ENCODE results near the gene PARD6B. TPM values are rescaled to one million over a fixed set of nuclear protein-coding genes. Genes with fewer than 3 reads are reported as not detected.
A peak's percentile ranks its signal among the peaks of the same experiment; 100 is the strongest.

Gene PARD6B
- total and polyA plus RNA-seq, 2 of the 4 experiments (the other 2 are of a cell fraction): 0.17 to 0.90 TPM

DNA sequence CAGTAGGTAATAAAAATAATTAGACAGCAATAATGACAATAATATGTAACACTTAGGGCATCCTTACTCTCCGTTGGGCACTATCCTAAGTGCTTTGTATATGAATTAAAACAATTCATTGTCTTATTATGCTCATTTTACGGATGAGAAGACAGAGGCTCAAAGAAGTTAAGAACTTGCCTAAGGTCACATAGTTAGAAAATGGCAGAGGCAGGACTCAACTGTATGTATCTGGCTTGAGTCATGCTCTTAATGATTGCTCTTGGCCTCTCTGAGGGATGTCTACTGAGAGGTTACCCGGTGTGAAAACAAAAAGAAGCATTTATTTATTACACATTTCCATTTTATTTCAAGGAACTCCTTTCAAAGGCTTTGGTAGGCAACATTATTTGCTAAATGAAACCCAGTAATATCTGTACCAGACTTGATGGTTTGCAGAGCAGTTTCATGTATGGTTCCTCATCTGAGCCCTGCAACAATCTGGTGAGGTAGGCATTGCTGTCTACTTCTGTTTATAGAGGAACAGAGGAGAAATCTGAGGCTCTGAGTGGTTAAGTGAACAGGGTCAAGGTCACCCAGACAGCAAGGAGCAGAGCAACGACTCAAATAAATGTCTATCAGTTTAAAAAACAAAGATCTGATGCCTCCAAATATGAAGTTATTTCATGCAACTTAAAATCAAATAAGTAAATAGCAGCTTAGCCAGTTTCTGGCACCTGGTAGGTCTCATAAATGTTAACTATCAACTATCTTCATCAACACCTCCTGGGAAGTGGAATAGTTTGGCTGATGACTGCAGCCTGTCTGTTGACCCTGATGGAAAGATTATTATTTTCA is 4.2 kb upstream of the PARD6B start:
- TF ChIP-seq RFX5 (IDR thresholded peaks at IDR 0.05; ENCODE audit: low read depth, low read length) (no peak), CHD1 (IDR thresholded peaks at IDR 0.05; ENCODE audit: low read depth, low read length) (no peak), FOS (IDR thresholded peaks at IDR 0.05; ENCODE audit: low read depth, low read length) (no peak), SMC3 (IDR thresholded peaks at IDR 0.05; ENCODE audit: low read depth, low read length) (no peak), CTCF (conservative IDR thresholded peaks at IDR 0.05; ENCODE audit: low read depth, low read length) (no peak), MAZ (IDR thresholded peaks at IDR 0.05; ENCODE audit: borderline replicate concordance, low read depth, low read length) (no peak)
- TF ChIP-seq, protein P1, sequence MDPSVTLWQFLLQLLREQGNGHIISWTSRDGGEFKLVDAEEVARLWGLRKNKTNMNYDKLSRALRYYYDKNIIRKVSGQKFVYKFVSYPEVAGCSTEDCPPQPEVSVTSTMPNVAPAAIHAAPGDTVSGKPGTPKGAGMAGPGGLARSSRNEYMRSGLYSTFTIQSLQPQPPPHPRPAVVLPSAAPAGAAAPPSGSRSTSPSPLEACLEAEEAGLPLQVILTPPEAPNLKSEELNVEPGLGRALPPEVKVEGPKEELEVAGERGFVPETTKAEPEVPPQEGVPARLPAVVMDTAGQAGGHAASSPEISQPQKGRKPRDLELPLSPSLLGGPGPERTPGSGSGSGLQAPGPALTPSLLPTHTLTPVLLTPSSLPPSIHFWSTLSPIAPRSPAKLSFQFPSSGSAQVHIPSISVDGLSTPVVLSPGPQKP (IDR thresholded peaks at IDR 0.05; ENCODE audit: borderline replicate concordance, low read depth, low read length): no peak
- H2BK20ac ChIP-seq (ENCODE audit: low read depth, low read length): peak overlapping the region; percentile 44; the same call in 1 of the 2 replicates
- H4K20me1 ChIP-seq (ENCODE audit: insufficient read depth, low read length): no peaks in the 10 kb centered on the region
- in situ Hi-C loops (cut with MboI; ENCODE audit: low sequenced_read_pairs): no loop called here
- WGBS, 2 experiments (ENCODE audit: extremely low coverage in 2 of 2, insufficient read length in 1 of 2): no CpG with 5 or more reads among the region's 4 CpGs
- no peak overlapping the region for H3K4me2 ChIP-seq (ENCODE audit: low read depth, low read length)
- no peak overlapping the region for H2AK5ac ChIP-seq (ENCODE audit: low read depth, low read length)
- no peak overlapping the region for H3K4me3 ChIP-seq (ENCODE audit: insufficient read depth, low read depth, low read length)
- H3K18ac ChIP-seq (ENCODE audit: low read depth, low read length): no peak overlapping the region
- ChIA-PET POLR2A (ENCODE audit: unreplicated experiment) (interaction anchor here (0.5 kb wide), 1 partner anchor 73 kb away, joined by 3 read pairs; no protein-coding TSS in a partner anchor), CTCF (interaction anchor here (1.1 kb wide), 1 partner anchor 30 kb away, joined by 4 read pairs; no protein-coding TSS in a partner anchor)
- H3K27ac ChIP-seq (ENCODE audit: insufficient read depth, low read length): no peak overlapping the region
- intact Hi-C loops (cut with micrococcal nuclease): no loop called here
- no peak overlapping the region for H3K23ac ChIP-seq (ENCODE audit: low read depth, low read length)
- 0 out of 3 replicates have a peak overlapping the region, but pooled peaks have one; percentile 9 for H2BK15ac ChIP-seq (ENCODE audit: low read depth, low read length)
- H3K4ac ChIP-seq (ENCODE audit: low read depth, low read length): no peak overlapping the region; the same call in 1 of the 2 replicates
- no peak overlapping the region for H3K56ac ChIP-seq (ENCODE audit: extremely low read depth, insufficient read depth, low read length)
- BruUV-seq (replicated peaks): no TSS peak
- 0 out of 2 replicates have a peak overlapping the region, but pooled peaks have one; percentile 34 for H3K14ac ChIP-seq (replicated peaks; ENCODE audit: low read depth, low read length)
- no peak overlapping the region for H2AK9ac ChIP-seq (replicated peaks; ENCODE audit: low read depth, low read length, poor library complexity)
- dilution Hi-C loops (cut with HindIII; ENCODE audit: low sequenced_read_pairs, unreplicated experiment): no loop called here
- H2BK5ac ChIP-seq (ENCODE audit: low read depth, low read length, poor library complexity, severe bottlenecking): no peak overlapping the region
- no peak overlapping the region for H4K5ac ChIP-seq (ENCODE audit: low read depth, low read length)
- peak overlapping the region; percentile 53; the same call in 1 of the 2 replicates for H2BK120ac ChIP-seq (ENCODE audit: low read depth, low read length)
- no peaks in the 10 kb centered on the region for H3K36me3 ChIP-seq (ENCODE audit: control insufficient read depth, insufficient read depth, low read length)
- H3K4me1 ChIP-seq (ENCODE audit: control insufficient read depth, insufficient read depth, low read length): peaks cover 16% of the 10 kb centered on the region
- ATAC-seq (ENCODE audit: low read depth) (no peak), DNase-seq (no peak)
- H3K9ac ChIP-seq (ENCODE audit: low read depth, low read length): no peak overlapping the region
- H2AFZ ChIP-seq (replicated peaks; ENCODE audit: low read length, poor library complexity): no peak overlapping the region
- H3K9me3 ChIP-seq (ENCODE audit: control insufficient read depth, insufficient read depth, low read length): no peaks in the 10 kb centered on the region
- no peak overlapping the region; the same call in 1 of the 2 replicates for H4K91ac ChIP-seq (ENCODE audit: insufficient read depth, low read depth, low read length)
- 0 out of 4 replicates have a peak, but pooled peaks cover 0 to 2% of the 10 kb centered on the region in 2 experiments for H3K79me1 ChIP-seq (ENCODE audit: low read depth in 1 of 2, low read length in 2 of 2)
- peaks cover 27% of the 10 kb centered on the region for H3K9me1 ChIP-seq (ENCODE audit: insufficient read depth, low read length)
- H3K27me3 ChIP-seq (ENCODE audit: control insufficient read depth, insufficient read depth, low read length): no peaks in the 10 kb centered on the region; the same call in 1 of the 2 replicates
- H4K8ac ChIP-seq (ENCODE audit: low read depth in 2 of 2, low read length in 2 of 2): no peak overlapping the region
